Activated CD4-positive, alpha-beta T cell treated with anti-CD3 and anti-CD28 coated beads for 24 hours (primary cell): ENCODE results near the gene VEPH1.

Experiments used
- DNase-seq, 2 donors: peaks; one replicate each; pipeline ENCODE4 v3.0.0-alpha.2; 2020; ENCODE audit warnings: low read depth in 2 of 2

Gene VEPH1

GRCh38 chr3:157388976-157389375 lies 114.2 kb downstream of the VEPH1 start:
- no peak for DNase-seq

- DNase-seq, result no peak
These were observed 115.3 kb downstream of the VEPH1 start for GRCh38 chr3:157387708-157388435.

GRCh38 chr3:157384491-157384890 lies 118.7 kb downstream of the VEPH1 start:
- no peak for DNase-seq

DNA sequence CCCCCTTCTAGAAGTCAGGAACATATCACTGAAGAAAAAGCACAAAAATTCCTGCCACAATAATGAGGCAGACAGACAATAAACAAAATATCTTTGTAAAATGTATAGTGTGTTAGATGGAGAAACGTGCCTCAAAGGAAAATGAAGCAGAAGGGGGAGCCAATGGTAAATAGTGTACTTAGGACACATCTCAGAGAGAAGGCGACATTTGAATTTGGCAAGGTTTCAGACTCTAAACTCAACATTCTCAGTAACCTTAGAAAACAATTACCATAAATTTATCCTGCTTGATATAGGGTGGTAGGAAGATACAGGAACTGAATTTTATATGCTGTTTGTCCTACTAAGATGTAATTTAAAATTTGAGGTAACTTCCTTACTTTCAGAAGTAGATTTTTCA lies 119.2 kb downstream of the VEPH1 start:
- no peak for DNase-seq

DNA sequence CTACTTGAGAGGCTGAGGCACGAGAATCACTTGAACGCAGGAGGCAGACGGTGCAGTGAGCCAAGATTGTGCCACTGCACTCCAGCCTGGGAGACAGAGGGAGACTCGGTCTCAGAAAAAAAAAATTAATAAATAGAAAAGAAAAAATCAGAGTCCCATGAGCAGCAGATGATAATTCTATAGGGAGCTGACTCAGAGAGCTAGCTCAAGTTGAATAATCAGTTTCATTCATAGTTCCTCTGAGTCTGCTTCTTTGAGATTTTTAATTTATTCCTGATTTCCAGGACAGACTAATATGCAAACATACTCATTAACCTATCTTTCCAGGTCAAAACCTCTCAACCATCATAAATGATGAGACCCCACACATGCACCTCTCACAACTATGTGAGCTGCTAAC lies 121.6 kb downstream of the VEPH1 start:
- no peak for DNase-seq

DNA sequence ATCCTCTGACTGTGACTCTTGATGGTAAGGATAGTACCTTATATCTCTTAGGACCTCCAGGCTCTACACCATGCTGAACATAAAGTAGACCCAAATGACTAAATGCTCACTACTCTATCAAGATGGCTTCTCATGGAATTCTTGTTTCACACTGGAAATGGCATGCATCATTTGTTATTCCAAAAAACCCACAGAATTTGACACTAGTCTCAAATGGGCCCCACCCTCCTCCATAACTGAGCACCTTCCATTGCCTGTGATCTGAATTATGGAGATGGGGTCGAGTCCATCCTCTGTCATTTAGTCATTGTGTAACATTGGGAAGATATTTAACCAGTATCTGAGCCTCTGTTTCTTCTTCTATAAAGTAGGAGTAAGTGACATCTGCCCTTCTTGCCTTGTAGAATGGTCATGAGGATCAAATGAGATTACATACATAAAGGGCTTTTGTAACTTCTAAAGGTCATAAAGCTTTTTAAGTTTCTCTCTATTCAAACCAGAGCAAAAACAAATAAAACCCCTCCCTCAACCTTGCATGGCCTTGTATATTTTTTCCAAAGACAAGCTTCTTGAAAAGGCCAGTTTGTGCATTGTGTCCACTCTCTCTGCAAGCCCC lies 123.6 kb downstream of the VEPH1 start:
- DNase-seq, result no peak

DNA sequence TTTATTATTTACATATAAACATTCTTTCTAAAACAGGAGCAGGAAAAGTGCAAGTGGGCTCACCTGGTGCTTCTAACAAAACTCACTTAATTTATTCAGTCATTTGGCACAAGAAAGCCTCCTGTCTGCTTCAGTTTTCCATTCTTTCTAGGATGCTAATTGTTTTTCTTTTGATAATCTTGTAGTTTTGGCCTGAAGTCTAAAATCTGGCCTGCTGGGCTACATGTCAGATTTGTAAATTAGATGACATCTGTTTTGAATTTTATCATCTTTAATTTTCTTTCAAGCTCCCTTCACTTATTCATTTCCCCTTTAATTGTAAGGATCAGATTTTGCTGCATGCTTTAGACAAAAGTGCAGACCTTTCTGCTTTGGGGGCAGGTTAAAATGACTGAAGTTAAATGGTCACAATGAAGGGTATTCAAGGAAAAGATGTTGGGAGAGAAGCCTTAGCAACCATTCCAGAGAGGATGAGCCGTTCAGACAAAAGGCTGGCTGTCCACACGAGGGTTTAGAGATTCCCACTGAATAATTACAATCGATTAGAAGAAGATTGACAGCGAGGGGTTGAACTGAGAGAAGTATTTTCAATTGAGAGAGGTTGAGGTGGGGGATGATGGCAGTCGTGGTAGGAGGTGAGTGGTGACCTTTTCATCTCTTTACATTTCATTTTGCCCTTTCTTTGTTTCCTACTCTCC lies 126.5 kb downstream of the VEPH1 start:
- DNase-seq, result no peak

- no peak for DNase-seq
These were observed 127.8 kb downstream of the VEPH1 start for GRCh38 chr3:157375342-157375986.

- DNase-seq, result no peak
These were observed 128.3 kb downstream of the VEPH1 start for GRCh38 chr3:157374933-157375332.

GRCh38 chr3:157373783-157374182 lies 129.4 kb downstream of the VEPH1 start:
- no peak for DNase-seq

- DNase-seq, result no peak
These were observed 132.3 kb downstream of the VEPH1 start for GRCh38 chr3:157370867-157371266.

DNA sequence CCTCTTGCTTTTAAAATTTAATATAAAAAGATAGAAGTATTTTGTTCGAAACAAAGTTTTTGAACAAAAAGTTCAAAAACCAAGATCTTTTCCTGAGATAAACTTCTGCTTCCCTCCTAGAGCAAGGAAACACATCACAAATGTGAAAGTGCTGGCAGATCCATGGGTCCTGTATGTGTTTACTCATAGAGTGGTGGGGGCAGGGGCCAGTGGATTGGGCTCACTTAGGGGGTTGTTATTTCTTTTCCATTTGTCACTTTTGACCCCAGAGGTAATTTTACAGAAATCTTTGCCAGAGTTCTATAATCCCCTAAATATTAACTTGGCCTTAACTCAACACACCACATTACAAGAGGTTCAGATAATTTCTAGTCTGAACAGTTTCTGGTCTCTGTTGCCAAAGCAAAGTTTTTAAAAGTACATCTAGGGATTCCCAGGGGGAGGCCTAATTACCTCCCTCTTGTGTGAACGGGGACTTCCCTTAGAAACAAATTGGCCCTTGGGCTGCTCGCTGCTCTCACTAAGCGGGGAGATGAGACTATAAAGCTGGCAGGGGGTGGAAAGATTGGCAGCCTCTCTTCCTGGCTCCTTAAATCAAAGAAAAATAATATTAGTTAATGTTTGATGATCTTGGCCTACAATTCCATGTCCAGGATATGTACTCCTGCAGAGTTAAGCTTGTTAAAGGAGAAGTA lies 133.3 kb downstream of the VEPH1 start:
- DNase-seq, result no peak

DNA sequence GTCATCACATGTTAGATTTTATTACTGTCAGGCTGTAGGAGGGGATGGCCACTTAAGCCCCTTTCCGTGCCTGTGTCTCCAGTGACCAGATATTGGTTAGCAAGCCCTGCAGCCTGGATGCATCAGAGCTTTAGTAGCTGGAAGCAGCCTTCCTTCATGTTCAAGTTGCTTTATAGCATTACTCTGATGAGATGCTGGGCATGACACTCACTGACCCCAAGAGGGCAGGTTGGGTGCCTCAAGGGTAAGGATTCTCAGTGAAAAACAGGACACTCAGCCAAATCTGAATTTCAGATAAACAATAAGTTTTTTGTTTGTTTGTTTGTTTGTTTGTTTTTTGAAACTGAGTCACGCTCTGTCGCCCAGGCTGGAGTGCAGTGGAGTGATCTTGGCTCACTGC lies 135.0 kb downstream of the VEPH1 start:
- no peak for DNase-seq

DNA sequence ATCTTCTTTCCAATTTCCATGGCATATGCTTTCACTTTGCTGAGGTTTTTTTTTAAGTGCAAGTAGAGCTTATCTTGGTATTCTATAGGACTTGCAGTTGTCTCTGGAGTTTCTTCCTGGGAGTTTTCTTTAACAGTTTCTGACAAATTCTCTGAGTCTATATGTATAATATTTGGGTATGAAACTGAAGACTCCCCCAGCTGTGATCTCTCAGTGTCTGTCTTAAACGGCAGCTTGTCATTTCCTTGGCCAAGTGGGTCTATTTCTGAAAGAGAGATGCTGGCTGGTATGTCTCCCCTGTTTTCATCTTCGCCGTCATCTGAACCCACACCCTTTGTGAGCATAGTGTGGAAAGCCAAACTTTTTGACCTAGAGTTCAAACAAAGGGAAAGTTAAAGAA lies 139.8 kb downstream of the VEPH1 start:
- DNase-seq, result no peak

- DNase-seq, result no peak
These were observed 140.9 kb downstream of the VEPH1 start for GRCh38 chr3:157362348-157362747.

DNA sequence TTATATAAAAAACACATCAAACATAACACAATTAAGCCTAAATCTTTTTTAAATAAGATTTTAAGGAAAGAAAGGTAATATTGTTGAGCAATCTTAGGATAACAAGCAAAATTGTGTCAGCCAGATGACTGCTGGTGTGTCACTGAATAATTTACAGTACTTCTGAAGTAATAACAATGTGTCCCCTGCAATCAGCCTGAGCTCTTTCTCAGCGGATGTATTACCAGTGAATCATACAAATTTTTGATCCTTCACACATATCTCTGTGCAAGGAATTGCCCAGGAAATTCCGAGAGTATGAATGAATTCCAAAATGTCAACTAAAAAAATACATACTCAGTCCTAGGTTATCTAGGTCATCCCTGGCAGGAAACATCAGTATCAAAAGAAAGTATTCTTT lies 143.2 kb downstream of the VEPH1 start:
- no peak for DNase-seq

- no peak for DNase-seq
These were observed 146.7 kb downstream of the VEPH1 start for GRCh38 chr3:157356541-157356940.

DNA sequence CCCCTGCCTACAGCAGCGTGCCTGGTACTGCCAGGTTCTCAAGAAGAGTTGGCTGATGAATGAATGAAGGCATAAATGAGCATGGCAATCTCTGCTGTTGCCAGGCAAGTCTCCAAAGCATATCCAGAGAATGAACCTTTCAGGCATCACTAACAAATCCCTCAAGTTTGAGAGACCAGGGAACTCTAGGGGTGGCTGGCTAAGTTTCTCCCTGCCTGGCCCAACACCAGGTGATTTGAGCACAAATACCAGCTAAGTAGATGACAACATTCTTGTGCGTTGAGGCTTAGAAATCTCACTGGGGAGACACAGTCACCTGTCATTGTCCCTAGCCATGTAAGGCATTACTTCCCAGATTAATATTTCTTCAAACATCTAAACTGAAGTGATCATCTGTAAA lies 147.9 kb downstream of the VEPH1 start:
- DNase-seq, result no peak

- DNase-seq, result no peak
These were observed 148.5 kb downstream of the VEPH1 start for GRCh38 chr3:157354722-157355121.

DNA sequence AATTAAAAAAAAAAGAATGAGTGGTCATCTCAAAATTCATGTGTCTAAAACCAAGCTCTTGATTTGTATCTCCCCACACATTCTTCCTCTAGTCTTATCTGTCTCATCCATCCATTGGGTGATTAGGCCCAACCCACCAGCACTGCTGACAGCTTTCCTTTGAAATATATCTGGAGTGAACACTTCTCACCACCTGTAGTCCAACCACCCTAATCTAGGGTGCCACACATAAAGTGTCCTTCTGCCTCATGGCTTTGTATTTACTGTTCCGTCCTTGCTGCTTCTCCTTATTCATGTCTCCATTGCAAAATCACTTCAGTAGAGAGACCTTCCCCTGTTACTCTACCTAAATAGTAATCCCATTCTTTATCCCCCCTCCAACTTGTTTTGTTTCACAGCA lies 149.0 kb downstream of the VEPH1 start:
- DNase-seq, result no peak

DNA sequence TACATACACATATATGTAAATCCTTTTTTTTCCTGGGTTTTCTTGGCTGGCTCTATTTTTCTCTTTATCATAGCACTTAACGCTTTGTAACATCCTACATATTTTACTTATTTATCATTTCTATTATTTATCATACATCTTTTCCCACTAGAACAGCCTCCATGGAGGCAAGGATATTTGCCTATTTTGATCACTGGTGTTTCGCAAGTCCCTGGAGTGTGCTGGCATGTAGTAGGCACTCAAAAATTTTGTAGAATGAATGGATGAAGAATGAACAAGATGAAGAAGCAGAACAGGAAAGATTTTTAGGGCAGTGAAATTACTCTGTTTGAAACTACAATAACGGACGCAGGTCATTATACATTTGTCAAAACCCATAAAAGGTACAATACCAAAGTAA lies 149.6 kb downstream of the VEPH1 start:
- no peak for DNase-seq

GRCh38 chr3:157351981-157352380 lies 151.2 kb downstream of the VEPH1 start:
- no peak for DNase-seq
